PC-3 (cell line): ENCODE results near the gene C12orf57. TPM values are rescaled to one million over a fixed set of nuclear protein-coding genes. Genes with fewer than 3 reads are reported as not detected.

Experiments
- ATAC-seq: fragments of 200-7000 bp; cut with Tn5 transposase; 2 replicates; pipeline ENCODE4 v1.9.1; 2020; ENCODE audit warnings: mild to moderate bottlenecking, moderate library complexity
- BruUV-seq: library from RNA; stranded (reverse); fragments of 400-500 nt; replicated peaks from 2 replicates; lab custom pipeline; 2021; lab: Mats Ljungman, UMichigan
- CTCF ChIA-PET: fragments of 300-600 bp; sonication (Branson Sonifier 250); formaldehyde crosslinking; loops from one replicate; lab custom pipeline; 2022; ENCODE audit warnings: antibody characterized with exemption; lab: Charles Lee
- POLR2A ChIA-PET: fragments of 300-600 bp; sonication (Branson Sonifier 250); formaldehyde crosslinking; loops from one replicate; lab custom pipeline; 2022; ENCODE audit warnings: antibody characterized with exemption; ENCODE audit not compliant: unreplicated experiment; lab: Charles Lee
- DNase-seq: peaks from one replicate; pipeline ENCODE4 v3.0.0-alpha.2; 2015
- H2AFZ ChIP-seq: fragments of 300-600 bp; sonication (generic); 2 replicates; pipeline ENCODE4 v1.6.0; 2016; ENCODE audit warnings: antibody characterized with exemption, low read length
- H3F3A ChIP-seq: fragments of 300-600 bp; sonication (generic); one replicate; pipeline ENCODE4 v1.6.0; 2017; ENCODE audit warnings: antibody characterized with exemption, low read length, control low read depth, mild to moderate bottlenecking; ENCODE audit not compliant: unreplicated experiment
- H3K27ac ChIP-seq: fragments of 300-600 bp; sonication (generic); 2 replicates; pipeline ENCODE4 v1.5.1; 2016; ENCODE audit warnings: mild to moderate bottlenecking, low read length
- H3K27me3 ChIP-seq: fragments of 300-600 bp; sonication (generic); 2 replicates; pipeline ENCODE4 v1.6.1; 2016; ENCODE audit warnings: low read length, mixed read lengths
- H3K36me3 ChIP-seq: fragments of 300-600 bp; sonication (generic); 2 replicates; pipeline ENCODE4 v1.6.1; 2016; ENCODE audit warnings: low read depth, mixed run types, low read length, mixed read lengths
- H3K4me1 ChIP-seq: fragments of 300-600 bp; sonication (generic); 2 replicates; pipeline ENCODE4 v1.5.1; 2016; ENCODE audit warnings: low read length; ENCODE audit not compliant: insufficient read depth
- H3K4me2 ChIP-seq: fragments of 300-600 bp; sonication (generic); 2 replicates; pipeline ENCODE4 v1.6.0; 2016; ENCODE audit warnings: low read length
- H3K4me3 ChIP-seq: fragments of 300-600 bp; sonication (generic); 2 replicates; pipeline ENCODE4 v1.5.1; 2016; ENCODE audit warnings: mild to moderate bottlenecking, low read length, mixed read lengths
- H3K79me2 ChIP-seq: fragments of 300-600 bp; sonication (generic); 2 replicates; pipeline ENCODE4 v1.6.1; 2017; ENCODE audit warnings: low read length, mixed read lengths
- H3K9ac ChIP-seq: fragments of 300-600 bp; sonication (generic); 2 replicates; pipeline ENCODE4 v1.6.0; 2016; ENCODE audit warnings: mild to moderate bottlenecking, low read length
- H3K9me2 ChIP-seq: fragments of 300-600 bp; sonication (generic); replicated peaks from 2 replicates; pipeline ENCODE4 v1.6.1; 2016; ENCODE audit warnings: mixed run types, low read length, mixed read lengths
- H3K9me3 ChIP-seq: fragments of 300-600 bp; sonication (generic); 2 replicates; pipeline ENCODE4 v1.6.1; 2016; ENCODE audit warnings: low read length, mixed read lengths
- H4K20me1 ChIP-seq: fragments of 300-600 bp; sonication (generic); 2 replicates; pipeline ENCODE4 v1.6.1; 2016; ENCODE audit warnings: low read length, mixed read lengths
- EZH2 ChIP-seq: fragments of 300-600 bp; sonication (generic); IDR thresholded peaks from one replicate; pipeline ENCODE4 v1.6.1; 2017; ENCODE audit warnings: antibody characterized with exemption, mild to moderate bottlenecking, low read length; ENCODE audit not compliant: unreplicated experiment
- EZH2phosphoT487 ChIP-seq: fragments of 300-600 bp; sonication (generic); IDR thresholded peaks from 2 replicates; pipeline ENCODE4 v1.6.1; 2018; ENCODE audit warnings: mild to moderate bottlenecking, antibody characterized with exemption, low read length, borderline replicate concordance
- intact Hi-C: fragments of 100-400 bp; cut with micrococcal nuclease; formaldehyde crosslinking; loops from 2 replicates; pipeline ENCODE4 v1.9.0; 2023
- total RNA-seq: library from RNA; depleted of rRNA; stranded (reverse); fragments of >200 nt; gene quantifications from 2 replicates; pipeline ENCODE4 v1.2.3, GENCODE V29; 2014
- TF ChIP-seq, protein P1 (sequence below): fragments of 300-600 bp; sonication (generic); conservative IDR thresholded peaks from 2 replicates; pipeline ENCODE4 v1.5.1; 2017; ENCODE audit warnings: antibody characterized with exemption, low read depth, mild to moderate bottlenecking, low read length

Gene C12orf57
- total RNA-seq, 1 experiment from 2014 or later: 125 TPM

DNA sequence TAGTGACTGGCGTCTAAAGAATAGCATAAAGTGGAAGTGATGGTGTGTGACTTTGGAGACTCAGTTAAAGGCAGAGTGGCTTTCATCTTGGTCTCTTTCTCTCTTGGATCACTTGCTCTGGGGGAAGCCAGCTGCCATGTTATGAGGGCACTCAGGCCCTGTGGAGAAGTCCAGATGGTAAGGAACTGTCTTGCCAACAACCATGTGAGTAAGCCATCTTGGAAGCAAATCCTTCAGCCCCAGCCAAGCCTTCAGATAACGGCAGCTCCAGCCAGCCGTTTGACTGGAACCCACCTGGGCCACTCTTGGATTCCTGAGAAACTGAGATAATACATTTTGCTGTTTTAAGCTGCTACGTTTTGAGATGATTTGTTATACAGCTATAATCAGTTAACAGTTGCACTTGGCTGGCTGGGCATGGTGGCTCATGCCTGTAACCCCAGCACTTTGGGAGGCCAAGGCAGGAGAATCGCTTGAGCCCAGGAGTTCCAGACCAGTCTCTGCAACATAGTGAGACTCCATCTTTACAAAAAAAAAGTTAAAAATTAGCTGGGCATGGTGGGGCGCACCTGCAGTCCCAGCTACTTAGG lies 46.9 kb upstream of the C12orf57 start:
- Histone ChIP-seq H3K4me1 (no peaks in the 10 kb centered on the region), H3K4me3 (no peak overlapping the region), H3K27me3 (no peaks in the 10 kb centered on the region), H3K27ac (no peak overlapping the region), H2AFZ (no peak overlapping the region), H3K9me2 (no peaks in the 10 kb centered on the region), H3K9me3 (no peaks in the 10 kb centered on the region), H3F3A (no peaks in the 10 kb centered on the region), H3K79me2 (no peaks in the 10 kb centered on the region), H3K9ac (no peak overlapping the region), H3K36me3 (no peaks in the 10 kb centered on the region), H3K4me2 (no peak overlapping the region), H4K20me1 (no peaks in the 10 kb centered on the region)
- TF ChIP-seq EZH2: no peak
- no peak for TF ChIP-seq EZH2phosphoT487
- TF ChIP-seq, protein P1, sequence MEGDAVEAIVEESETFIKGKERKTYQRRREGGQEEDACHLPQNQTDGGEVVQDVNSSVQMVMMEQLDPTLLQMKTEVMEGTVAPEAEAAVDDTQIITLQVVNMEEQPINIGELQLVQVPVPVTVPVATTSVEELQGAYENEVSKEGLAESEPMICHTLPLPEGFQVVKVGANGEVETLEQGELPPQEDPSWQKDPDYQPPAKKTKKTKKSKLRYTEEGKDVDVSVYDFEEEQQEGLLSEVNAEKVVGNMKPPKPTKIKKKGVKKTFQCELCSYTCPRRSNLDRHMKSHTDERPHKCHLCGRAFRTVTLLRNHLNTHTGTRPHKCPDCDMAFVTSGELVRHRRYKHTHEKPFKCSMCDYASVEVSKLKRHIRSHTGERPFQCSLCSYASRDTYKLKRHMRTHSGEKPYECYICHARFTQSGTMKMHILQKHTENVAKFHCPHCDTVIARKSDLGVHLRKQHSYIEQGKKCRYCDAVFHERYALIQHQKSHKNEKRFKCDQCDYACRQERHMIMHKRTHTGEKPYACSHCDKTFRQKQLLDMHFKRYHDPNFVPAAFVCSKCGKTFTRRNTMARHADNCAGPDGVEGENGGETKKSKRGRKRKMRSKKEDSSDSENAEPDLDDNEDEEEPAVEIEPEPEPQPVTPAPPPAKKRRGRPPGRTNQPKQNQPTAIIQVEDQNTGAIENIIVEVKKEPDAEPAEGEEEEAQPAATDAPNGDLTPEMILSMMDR: no peak
- ChIA-PET CTCF (no interaction called here), POLR2A (no interaction called here)
- no TSS peak for BruUV-seq
- ATAC-seq (no peak), DNase-seq (no peak)
- intact Hi-C loops: no loop called here

DNA sequence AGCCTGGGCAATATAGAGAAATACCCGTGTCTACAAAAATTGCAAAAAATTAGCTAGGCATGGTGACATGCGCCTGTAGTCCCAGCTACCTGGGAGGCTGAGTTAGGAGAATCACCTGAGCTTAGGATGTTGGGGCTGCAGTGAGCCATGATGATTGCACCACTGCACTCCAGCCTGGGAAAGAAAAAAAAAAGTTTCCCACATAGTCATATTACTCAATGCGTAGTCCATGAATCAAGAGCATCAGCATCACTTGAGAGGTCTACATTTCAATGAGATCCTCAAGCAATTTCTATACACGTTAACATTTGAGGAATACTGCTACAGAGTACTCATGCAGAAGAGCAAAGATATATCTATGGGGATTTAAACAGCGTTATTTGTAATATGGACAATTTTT lies 44.4 kb upstream of the C12orf57 start:
- peaks cover 15% of the 10 kb centered on the region for H3K4me1 ChIP-seq
- CTCF ChIA-PET: no interaction called here
- no peaks in the 10 kb centered on the region for H3K27me3 ChIP-seq
- no peak overlapping the region for H3K9ac ChIP-seq
- H3K36me3 ChIP-seq: no peaks in the 10 kb centered on the region
- no peaks in the 10 kb centered on the region for H3K9me3 ChIP-seq
- ATAC-seq (no peak), DNase-seq (no peak)
- no peak overlapping the region for H3K27ac ChIP-seq
- no peaks in the 10 kb centered on the region for H3F3A ChIP-seq
- H3K9me2 ChIP-seq: no peaks in the 10 kb centered on the region
- POLR2A ChIA-PET: no interaction called here
- no peaks in the 10 kb centered on the region for H3K79me2 ChIP-seq
- no peak overlapping the region for H3K4me2 ChIP-seq
- no TSS peak for BruUV-seq
- no peak for TF ChIP-seq EZH2
- intact Hi-C loops: no loop called here
- H3K4me3 ChIP-seq: no peak overlapping the region
- no peak overlapping the region for H2AFZ ChIP-seq
- H4K20me1 ChIP-seq: no peaks in the 10 kb centered on the region

DNA sequence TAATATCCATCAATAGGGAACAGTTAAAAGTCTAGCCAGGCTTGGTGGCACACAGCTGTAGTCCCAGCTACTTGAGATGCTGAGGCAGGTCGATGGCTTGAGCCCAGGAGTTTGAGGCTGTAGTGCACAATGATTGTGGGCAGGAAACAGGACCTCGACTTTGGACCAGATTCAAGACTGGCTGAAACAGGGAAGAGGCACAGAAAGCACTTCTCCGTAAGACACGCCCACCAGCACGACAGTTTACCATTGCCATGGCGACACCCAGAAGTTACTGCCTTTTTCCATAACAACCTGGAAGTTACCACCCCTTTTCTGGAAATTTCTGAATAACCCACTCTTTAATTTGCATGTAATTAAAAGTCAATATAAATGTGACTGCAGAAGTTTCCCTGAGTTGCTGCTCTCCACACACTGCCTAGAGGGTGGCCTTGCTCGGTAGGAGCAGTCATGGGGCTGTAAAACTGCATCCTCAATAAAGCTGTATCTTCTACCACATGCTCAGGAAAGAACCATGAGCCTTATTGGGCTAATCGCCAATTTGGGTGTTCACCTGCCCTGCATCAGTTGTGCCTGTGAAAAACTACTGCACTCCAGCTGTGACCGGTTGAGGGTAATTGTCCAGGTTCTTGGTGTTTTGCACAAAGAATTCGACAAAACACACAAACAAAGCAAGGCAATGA lies 43.8 kb upstream of the C12orf57 start:
- DNase-seq (no peak), ATAC-seq (no peak)
- Histone ChIP-seq H3K9me3 (no peaks in the 10 kb centered on the region), H2AFZ (no peak overlapping the region), H3K4me1 (peaks cover 16% of the 10 kb centered on the region), H3K27ac (no peak overlapping the region), H3K79me2 (no peaks in the 10 kb centered on the region), H3K36me3 (no peaks in the 10 kb centered on the region), H3K4me3 (no peak overlapping the region), H3F3A (no peaks in the 10 kb centered on the region), H3K27me3 (no peaks in the 10 kb centered on the region), H4K20me1 (no peaks in the 10 kb centered on the region), H3K9me2 (no peaks in the 10 kb centered on the region), H3K4me2 (no peak overlapping the region), H3K9ac (no peak overlapping the region)
- TF ChIP-seq, protein P1: no peak
- no peak for TF ChIP-seq EZH2phosphoT487
- no peak for TF ChIP-seq EZH2
- ChIA-PET CTCF (no interaction called here), POLR2A (no interaction called here)
- intact Hi-C loops: no loop called here
- BruUV-seq: no TSS peak
